LNCaP clone FGC (cell line): ENCODE measurements around the gene PHB1.

Source experiments
- DNase-seq: peaks from one replicate; pipeline ENCODE4 v3.0.0-alpha.2; 2011; ENCODE audit warnings: low read depth
- H3K4me3 ChIP-seq: 2 replicates; pipeline ENCODE4 v1.5.1; 2011; ENCODE audit warnings: mild to moderate bottlenecking, low read depth, low read length, control low read depth
- TF ChIP-seq, protein P1 (sequence below): IDR thresholded peaks from 2 replicates; pipeline ENCODE4 v1.5.1; 2012; ENCODE audit warnings: mild to moderate bottlenecking; ENCODE audit not compliant: control insufficient read depth, insufficient read depth; ENCODE audit errors: extremely low read depth

Gene PHB1

GRCh38 chr17:49414622-49415350, at the start of gene PHB1:
TSS of gene PHB1 (minus strand) at chr17:49414882. CDS start at chr17:49413264, 1,618 bp downstream.
- TF ChIP-seq, protein P1, sequence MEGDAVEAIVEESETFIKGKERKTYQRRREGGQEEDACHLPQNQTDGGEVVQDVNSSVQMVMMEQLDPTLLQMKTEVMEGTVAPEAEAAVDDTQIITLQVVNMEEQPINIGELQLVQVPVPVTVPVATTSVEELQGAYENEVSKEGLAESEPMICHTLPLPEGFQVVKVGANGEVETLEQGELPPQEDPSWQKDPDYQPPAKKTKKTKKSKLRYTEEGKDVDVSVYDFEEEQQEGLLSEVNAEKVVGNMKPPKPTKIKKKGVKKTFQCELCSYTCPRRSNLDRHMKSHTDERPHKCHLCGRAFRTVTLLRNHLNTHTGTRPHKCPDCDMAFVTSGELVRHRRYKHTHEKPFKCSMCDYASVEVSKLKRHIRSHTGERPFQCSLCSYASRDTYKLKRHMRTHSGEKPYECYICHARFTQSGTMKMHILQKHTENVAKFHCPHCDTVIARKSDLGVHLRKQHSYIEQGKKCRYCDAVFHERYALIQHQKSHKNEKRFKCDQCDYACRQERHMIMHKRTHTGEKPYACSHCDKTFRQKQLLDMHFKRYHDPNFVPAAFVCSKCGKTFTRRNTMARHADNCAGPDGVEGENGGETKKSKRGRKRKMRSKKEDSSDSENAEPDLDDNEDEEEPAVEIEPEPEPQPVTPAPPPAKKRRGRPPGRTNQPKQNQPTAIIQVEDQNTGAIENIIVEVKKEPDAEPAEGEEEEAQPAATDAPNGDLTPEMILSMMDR = no peak
- peak within 1 kb of the TSS; percentile 94 for H3K4me3 ChIP-seq
- peak; percentile 95 for DNase-seq

DNA sequence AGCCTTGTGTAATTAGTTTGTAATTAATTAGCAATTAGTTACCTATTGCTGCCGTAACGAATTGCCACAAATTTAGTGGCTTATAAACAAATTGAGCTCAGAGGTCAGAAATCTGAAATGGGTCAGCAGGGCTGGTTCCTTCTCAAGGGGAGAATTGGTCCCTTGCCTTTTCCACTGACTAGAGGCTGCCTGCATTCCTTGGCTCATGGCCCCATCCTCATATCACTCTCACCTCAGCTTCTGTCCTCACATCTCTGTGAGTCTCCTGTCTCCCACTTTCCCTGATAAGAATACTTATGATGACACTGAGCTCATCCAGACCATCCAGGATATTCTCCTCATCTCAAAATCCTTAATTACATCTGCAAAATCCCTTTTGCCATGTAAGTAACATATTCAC, 49.4 kb upstream of the PHB1 start:
- no peak for DNase-seq
- H3K4me3 ChIP-seq = no peak overlapping the region
- TF ChIP-seq, protein P1 = no peak

DNA sequence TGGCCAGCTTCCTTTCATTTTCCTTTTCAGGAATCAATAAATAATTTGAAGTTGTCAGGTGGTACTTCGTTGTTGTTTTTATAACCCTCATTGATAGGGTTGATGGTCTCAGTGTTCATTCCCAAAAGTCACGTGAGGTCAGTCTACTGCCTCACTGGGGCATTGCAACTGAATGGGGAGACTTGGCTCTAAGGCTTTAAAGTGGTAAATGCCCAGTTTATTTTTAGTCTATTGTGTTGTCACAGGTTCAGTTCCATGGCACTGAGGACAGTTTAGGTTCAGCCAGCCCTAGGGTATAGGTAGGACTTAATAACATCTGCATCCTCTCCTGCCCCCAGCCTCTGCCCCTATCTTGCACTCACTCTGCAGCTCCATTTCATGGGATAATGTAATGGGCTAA, 46.9 kb upstream of the PHB1 start:
- TF ChIP-seq, protein P1 = no peak
- no peak for DNase-seq
- no peak overlapping the region for H3K4me3 ChIP-seq

GRCh38 chr17:49460401-49460800, 45.7 kb upstream of the PHB1 start:
- no peak for DNase-seq
- TF ChIP-seq, protein P1 = no peak
- no peak overlapping the region for H3K4me3 ChIP-seq

GRCh38 chr17:49459401-49459984, 44.8 kb upstream of the PHB1 start:
- no peak overlapping the region for H3K4me3 ChIP-seq
- no peak for DNase-seq
- TF ChIP-seq, protein P1 = no peak

- TF ChIP-seq, protein P1 = no peak
- DNase-seq = no peak
Measured at GRCh38 chr17:49457564-49458535, 43.2 kb upstream of the PHB1 start.

More at GRCh38 chr17:49457564-49458535, 43.2 kb upstream of the PHB1 start:
- no peak overlapping the region for H3K4me3 ChIP-seq
